ENCODE data around the gene NOS1. TPM values are rescaled to one million over a fixed set of nuclear protein-coding genes. Genes with fewer than 3 reads are reported as not detected.

The NOS1 gene
- total RNA-seq, 1 donor, result not detected

GRCh38 chr12:117273091-117273490, 88.3 kb downstream of the NOS1 start:
- DNase-seq (ENCODE audit: low read depth), result no peak
- no peak overlapping the region for H3K4me3 ChIP-seq (ENCODE audit: low read depth, low read length)
- no peak for TF ChIP-seq CTCF (IDR thresholded peaks at IDR 0.05; ENCODE audit: insufficient read depth, low read depth, low read length)

- no peak overlapping the region for H3K4me3 ChIP-seq (ENCODE audit: low read depth, low read length)
- TF ChIP-seq CTCF (IDR thresholded peaks at IDR 0.05; ENCODE audit: insufficient read depth, low read depth, low read length), result no peak
- DNase-seq (ENCODE audit: low read depth), result no peak
These were observed 88.7 kb downstream of the NOS1 start for GRCh38 chr12:117272690-117273089.

GRCh38 chr12:117262749-117263148, 98.7 kb downstream of the NOS1 start:
- H3K4me3 ChIP-seq (ENCODE audit: low read depth, low read length), result no peak overlapping the region
- no peak for DNase-seq (ENCODE audit: low read depth)
- TF ChIP-seq CTCF (IDR thresholded peaks at IDR 0.05; ENCODE audit: insufficient read depth, low read depth, low read length), result no peak

DNA sequence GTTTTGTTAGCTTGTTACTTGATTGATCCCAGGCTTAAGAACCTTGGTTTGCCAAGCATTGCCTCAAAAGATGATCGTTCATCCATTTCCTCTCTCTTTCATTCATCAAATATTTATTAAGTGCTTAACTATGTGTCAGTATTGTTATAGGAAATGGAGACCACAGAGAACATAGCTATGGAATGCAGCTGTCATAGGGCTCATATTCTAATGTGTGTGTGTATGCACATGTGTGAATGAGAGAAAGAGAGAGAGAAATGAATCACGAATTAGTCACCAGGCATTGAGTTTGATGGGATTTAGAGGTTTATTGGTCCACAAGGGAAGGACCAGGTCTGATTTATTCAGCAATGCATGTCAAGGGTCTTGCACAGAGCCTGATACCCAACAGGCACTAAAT, 100.2 kb downstream of the NOS1 start:
- H3K4me3 ChIP-seq (ENCODE audit: low read depth, low read length), result no peak overlapping the region
- DNase-seq (ENCODE audit: low read depth), result no peak
- no peak for TF ChIP-seq CTCF (IDR thresholded peaks at IDR 0.05; ENCODE audit: insufficient read depth, low read depth, low read length)

DNA sequence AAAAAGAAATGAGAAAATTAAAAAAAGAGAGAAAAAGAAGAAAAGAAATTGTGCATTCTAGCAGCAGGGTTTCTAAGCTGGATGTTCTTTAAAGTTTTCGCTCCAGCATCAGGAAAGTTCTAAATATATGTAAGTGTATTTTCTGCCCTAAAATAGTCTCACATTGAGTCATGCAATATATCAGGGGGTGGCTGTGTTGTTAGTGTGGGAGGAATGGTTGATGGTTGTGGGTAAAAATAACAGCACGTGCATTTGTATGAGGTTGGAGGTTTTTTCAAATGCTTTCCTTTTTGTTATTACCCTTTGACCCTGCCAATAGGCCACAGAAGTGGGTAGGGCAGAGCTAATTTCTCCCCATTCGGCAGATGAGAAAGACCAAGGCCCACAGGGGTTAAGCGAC, 106.0 kb downstream of the NOS1 start:
- no peak overlapping the region for H3K4me3 ChIP-seq (ENCODE audit: low read depth, low read length)
- no peak for TF ChIP-seq CTCF (IDR thresholded peaks at IDR 0.05; ENCODE audit: insufficient read depth, low read depth, low read length)
- no peak for DNase-seq (ENCODE audit: low read depth)

GRCh38 chr12:117243488-117243887, 117.9 kb downstream of the NOS1 start:
- DNase-seq (ENCODE audit: low read depth), result no peak

More at GRCh38 chr12:117243488-117243887, 117.9 kb downstream of the NOS1 start:
- no peak for TF ChIP-seq CTCF (IDR thresholded peaks at IDR 0.05; ENCODE audit: insufficient read depth, low read depth, low read length)
- H3K4me3 ChIP-seq (ENCODE audit: low read depth, low read length), result no peak overlapping the region
